Lower leg skin (tissue), 4 donors: ENCODE results near the gene LCA5L. TPM values are rescaled to one million over a fixed set of nuclear protein-coding genes. Genes with fewer than 3 reads are reported as not detected.

Experiments
- DNase-seq, 2 donors: peaks; one replicate each; pipeline ENCODE4 v3.0.0-alpha.2; 2019; ENCODE audit warnings: low spot score in 2 of 2
- H3K4me3 ChIP-seq: fragments of 200-600 bp; sonication (generic); 2 replicates; pipeline ENCODE4 v1.5.1; 2017; ENCODE audit warnings: mild to moderate bottlenecking, low read depth; ENCODE audit not compliant: poor library complexity, severe bottlenecking
- CTCF ChIP-seq, 3 donors: fragments of 450-650 bp; IDR thresholded peaks; one replicate each; pipeline ENCODE4 v1.5.1; 2016; ENCODE audit warnings: antibody characterized with exemption in 3 of 3, mild to moderate bottlenecking in 3 of 3, moderate library complexity in 2 of 3
- POLR2A ChIP-seq, 2 donors: fragments of 450-650 bp; IDR thresholded peaks; one replicate each; pipeline ENCODE4 v1.6.1; 2016 to 2017; ENCODE audit warnings: antibody characterized with exemption in 2 of 2, mild to moderate bottlenecking in 1 of 2, moderate library complexity in 1 of 2
- WGBS, 2 donors: methylation state at CpG; one replicate each; pipeline ENCODE4 v1.1.5; 2018; 5-methylcytosine and 5-hydroxymethylcytosine counted together
- intact Hi-C: fragments of 100-400 bp; cut with DNase I; formaldehyde crosslinking; loops from one replicate; pipeline ENCODE4 v1.15.0; 2023; ENCODE audit warnings: low total_unique reads
- total RNA-seq, 4 donors: library from RNA; depleted of rRNA; stranded (reverse); fragments of >200 nt; gene quantifications; one replicate each; pipeline ENCODE4 v1.1.0, GENCODE V29; 2016

The LCA5L gene
- total RNA-seq, 4 donors from 2014 or later, result 0.30 to 0.81 (median 0.79) TPM; not detected in 1

- 90 to 91% methylated on average over 1 of the region's 1 CpG for WGBS, 2 donors
- H3K4me3 ChIP-seq, result no peak overlapping the region
- no peak for DNase-seq
- TF ChIP-seq POLR2A (IDR thresholded peaks at IDR 0.05), result no peak
- TF ChIP-seq CTCF (IDR thresholded peaks at IDR 0.05), result no peak
- intact Hi-C loops, result no loop called here
Measured at GRCh38 chr21:39468559-39468958, 23.0 kb upstream of the LCA5L start.

GRCh38 chr21:39467746-39468145 is 22.2 kb upstream of the LCA5L start:
- no peak overlapping the region for H3K4me3 ChIP-seq
- intact Hi-C loops, result no loop called here
- TF ChIP-seq POLR2A (IDR thresholded peaks at IDR 0.05) (no peak), CTCF (IDR thresholded peaks at IDR 0.05) (no peak)
- DNase-seq, result no peak
- 73 to 96% methylated on average over 3 of the region's 3 CpGs for WGBS, 2 donors

- TF ChIP-seq POLR2A (IDR thresholded peaks at IDR 0.05) (no peak), CTCF (IDR thresholded peaks at IDR 0.05) (no peak)
- no peak for DNase-seq
- intact Hi-C loops, result no loop called here
- no peak overlapping the region for H3K4me3 ChIP-seq
Measured at GRCh38 chr21:39466584-39466983, 21.0 kb upstream of the LCA5L start.

- no peak overlapping the region for H3K4me3 ChIP-seq
- whole genome bisulfite sequencing, 2 donors, result 75 to 80% methylated on average over 3 of the region's 3 CpGs
- TF ChIP-seq CTCF (IDR thresholded peaks at IDR 0.05) (no peak), POLR2A (IDR thresholded peaks at IDR 0.05) (no peak)
- no peak for DNase-seq
- intact Hi-C loops, result no loop called here
Measured at GRCh38 chr21:39463308-39463707, 17.7 kb upstream of the LCA5L start.

GRCh38 chr21:39461419-39461818 is 15.8 kb upstream of the LCA5L start:
- no peak for TF ChIP-seq CTCF (IDR thresholded peaks at IDR 0.05)
- no peak for TF ChIP-seq POLR2A (IDR thresholded peaks at IDR 0.05)
- intact Hi-C loops, result no loop called here

GRCh38 chr21:39456665-39457064 is 11.1 kb upstream of the LCA5L start:
- no peak for DNase-seq
- WGBS, 2 donors, result 66 to 77% methylated on average over 3 of the region's 3 CpGs
- intact Hi-C loops, result no loop called here
- TF ChIP-seq CTCF (IDR thresholded peaks at IDR 0.05), result no peak
- no peak for TF ChIP-seq POLR2A (IDR thresholded peaks at IDR 0.05)
- no peak overlapping the region for H3K4me3 ChIP-seq

More at GRCh38 chr21:39461419-39461818, 15.8 kb upstream of the LCA5L start:
- no peak overlapping the region for H3K4me3 ChIP-seq
- 75 to 77% methylated on average over 3 of the region's 3 CpGs for WGBS, 2 donors
- DNase-seq, result no peak
